VCaP (cell line): ENCODE data around the gene TLE6.
"Not testable (repeated sequence)": the region's sequence is repeated elsewhere in the genome, so short reads cannot be mapped to it uniquely, and the experiment has no call there.

ENCODE experiments used
- H3K27ac ChIP-seq: fragments of 450-650 bp; 2 replicates; pipeline ENCODE4 v1.5.1; 2017
- TF ChIP-seq, protein P1 (sequence below): fragments of 450-650 bp; conservative IDR thresholded peaks from 2 replicates; pipeline ENCODE4 v1.5.1; 2017; ENCODE audit warnings: mild to moderate bottlenecking, moderate library complexity

Gene TLE6

GRCh38 chr19:2949939-2950285 lies 27.5 kb upstream of the TLE6 start:
- peak overlapping the region; percentile 98 for H3K27ac ChIP-seq
- TF ChIP-seq, protein P1, sequence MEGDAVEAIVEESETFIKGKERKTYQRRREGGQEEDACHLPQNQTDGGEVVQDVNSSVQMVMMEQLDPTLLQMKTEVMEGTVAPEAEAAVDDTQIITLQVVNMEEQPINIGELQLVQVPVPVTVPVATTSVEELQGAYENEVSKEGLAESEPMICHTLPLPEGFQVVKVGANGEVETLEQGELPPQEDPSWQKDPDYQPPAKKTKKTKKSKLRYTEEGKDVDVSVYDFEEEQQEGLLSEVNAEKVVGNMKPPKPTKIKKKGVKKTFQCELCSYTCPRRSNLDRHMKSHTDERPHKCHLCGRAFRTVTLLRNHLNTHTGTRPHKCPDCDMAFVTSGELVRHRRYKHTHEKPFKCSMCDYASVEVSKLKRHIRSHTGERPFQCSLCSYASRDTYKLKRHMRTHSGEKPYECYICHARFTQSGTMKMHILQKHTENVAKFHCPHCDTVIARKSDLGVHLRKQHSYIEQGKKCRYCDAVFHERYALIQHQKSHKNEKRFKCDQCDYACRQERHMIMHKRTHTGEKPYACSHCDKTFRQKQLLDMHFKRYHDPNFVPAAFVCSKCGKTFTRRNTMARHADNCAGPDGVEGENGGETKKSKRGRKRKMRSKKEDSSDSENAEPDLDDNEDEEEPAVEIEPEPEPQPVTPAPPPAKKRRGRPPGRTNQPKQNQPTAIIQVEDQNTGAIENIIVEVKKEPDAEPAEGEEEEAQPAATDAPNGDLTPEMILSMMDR = no peak

- H3K27ac ChIP-seq = peak overlapping the region; percentile 98
- TF ChIP-seq, protein P1 = no peak
These were observed 26.9 kb upstream of the TLE6 start for GRCh38 chr19:2950286-2951124.

GRCh38 chr19:2952953-2953481 lies 24.3 kb upstream of the TLE6 start:
- peak overlapping the region; percentile 98 for H3K27ac ChIP-seq
- TF ChIP-seq, protein P1 = no peak

DNA sequence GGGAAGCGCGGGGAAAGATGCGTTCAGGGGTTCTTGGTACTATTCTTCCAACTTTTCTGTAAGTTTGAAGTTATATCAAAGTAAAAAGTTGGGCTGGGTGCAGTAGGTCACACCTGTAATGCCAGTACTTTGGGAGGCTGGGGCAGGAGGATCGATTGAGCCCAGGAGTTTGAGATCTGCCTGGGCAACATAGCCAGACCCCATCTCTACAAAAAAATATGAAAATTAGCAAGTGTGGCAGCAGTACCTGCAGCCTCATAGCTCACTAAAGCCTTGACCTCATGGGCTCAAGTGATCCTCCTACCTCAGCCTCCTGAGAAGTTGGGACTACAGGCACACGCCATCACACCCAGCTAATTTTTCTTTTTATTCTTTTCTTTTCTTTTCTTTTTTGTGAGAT lies 20.2 kb upstream of the TLE6 start:
- H3K27ac ChIP-seq = no peak overlapping the region
- TF ChIP-seq, protein P1 = no peak

DNA sequence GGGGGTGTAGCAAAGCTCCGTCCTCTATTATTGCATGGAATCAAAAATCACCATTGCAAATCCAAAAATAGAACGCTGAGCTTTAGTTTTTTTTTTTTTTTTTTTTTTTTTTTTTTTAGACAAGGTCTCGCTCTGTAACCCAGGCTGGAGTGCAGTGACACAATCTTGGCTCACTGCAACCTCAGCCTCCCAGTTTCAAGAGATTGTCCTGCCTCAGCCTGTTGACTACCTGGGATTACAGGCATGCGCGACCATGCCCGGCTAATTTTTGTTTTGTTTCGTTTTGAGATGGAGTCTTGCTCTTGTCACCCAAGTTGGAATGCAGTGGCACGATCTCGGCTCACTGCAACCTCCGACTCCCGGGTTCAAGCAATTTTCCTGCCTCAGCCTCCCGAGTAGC lies 17.2 kb upstream of the TLE6 start:
- TF ChIP-seq, protein P1 = no peak

GRCh38 chr19:2962018-2962670 lies 15.2 kb upstream of the TLE6 start:
- TF ChIP-seq, protein P1 = peak; percentile 62
- no peak overlapping the region for H3K27ac ChIP-seq

More for the DNA sequence above, 17.2 kb upstream of the TLE6 start:
- no peak overlapping the region for H3K27ac ChIP-seq

DNA sequence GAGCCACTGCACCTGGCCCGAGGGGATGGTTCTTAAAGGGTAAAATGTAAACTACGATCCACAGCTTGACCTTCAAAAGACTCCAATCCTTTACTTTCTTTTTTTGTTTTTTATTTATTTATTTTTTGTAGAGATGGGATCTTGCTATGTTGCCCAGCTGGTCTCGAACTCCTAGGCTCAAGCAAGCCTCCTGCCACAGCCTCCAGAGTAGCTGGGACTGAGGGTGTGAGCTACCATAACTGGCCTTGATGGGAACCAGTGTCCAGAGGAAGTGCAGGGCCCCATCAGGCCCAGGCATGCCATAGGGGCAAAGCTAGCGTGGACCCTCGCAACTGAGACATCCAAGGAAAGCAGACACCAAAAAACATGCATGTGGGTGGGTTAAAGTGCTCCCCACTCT lies 14.2 kb upstream of the TLE6 start:
- TF ChIP-seq, protein P1 = no peak
- H3K27ac ChIP-seq = no peak overlapping the region

DNA sequence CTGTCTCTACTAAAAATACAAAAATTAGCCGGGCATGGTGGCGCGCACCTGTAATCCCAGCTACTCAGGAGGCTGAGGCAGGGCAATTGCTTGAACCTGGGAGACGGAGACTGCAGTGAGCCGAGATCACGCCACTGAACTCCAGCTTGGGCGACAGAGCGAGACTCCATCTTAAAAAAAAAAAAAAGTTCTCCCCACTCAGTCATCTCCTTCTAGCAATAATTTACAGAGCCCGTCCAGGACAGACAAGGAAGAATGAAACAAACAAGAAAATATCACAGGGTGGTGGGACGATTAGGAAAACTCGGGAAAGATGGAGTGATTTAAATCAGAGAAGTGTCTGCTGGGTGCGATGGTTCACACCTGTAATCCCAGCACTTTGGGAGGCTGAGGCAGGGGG lies 13.7 kb upstream of the TLE6 start:
- H3K27ac ChIP-seq = not testable (repeated sequence)
